ENCODE data around the gene SHMT1.
"Not testable (repeated sequence)": the region's sequence is repeated elsewhere in the genome, so short reads cannot be mapped to it uniquely, and the experiment has no call there.

The SHMT1 gene

GRCh38 chr17:18363101-18364049 lies at the start of gene SHMT1:
Gene SHMT1, minus strand, starts transcription at chr17:18363550. Its CDS starts 7,569 bp downstream, at chr17:18355981.
- peak; percentile 86 for DNase-seq (ENCODE audit: low read depth)

DNA sequence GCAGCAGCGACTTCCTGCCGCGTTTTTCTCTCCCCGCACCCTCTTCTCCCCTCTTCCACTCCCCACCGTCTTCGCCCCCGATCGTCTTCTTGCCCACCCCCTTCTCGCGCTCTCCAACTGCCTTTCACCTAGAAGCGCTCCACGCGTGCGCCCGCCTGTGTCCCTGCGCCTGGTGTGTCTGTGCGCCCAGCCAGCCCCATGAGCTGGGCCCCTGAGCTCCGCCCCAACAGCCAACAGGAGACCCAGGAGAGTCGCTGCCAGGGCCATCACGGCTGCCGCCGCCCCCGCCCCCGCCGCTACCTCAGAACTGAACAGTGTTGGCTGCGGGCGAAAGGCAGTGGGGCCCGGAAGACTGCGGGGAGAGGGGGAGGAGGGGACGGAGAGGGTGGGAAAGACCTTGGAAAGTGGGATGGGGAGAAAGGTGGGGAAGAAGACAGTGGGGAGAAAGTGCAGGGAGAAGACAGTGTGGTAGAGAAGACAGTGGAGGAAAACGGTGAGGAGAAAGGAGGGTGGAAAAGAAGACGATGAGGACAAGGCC lies 48.7 kb upstream of the SHMT1 start:
- not testable (repeated sequence) for DNase-seq (ENCODE audit: low read depth)

- not testable (repeated sequence) for DNase-seq (ENCODE audit: low read depth)
These were observed 48.1 kb upstream of the SHMT1 start for GRCh38 chr17:18411377-18411864.

DNA sequence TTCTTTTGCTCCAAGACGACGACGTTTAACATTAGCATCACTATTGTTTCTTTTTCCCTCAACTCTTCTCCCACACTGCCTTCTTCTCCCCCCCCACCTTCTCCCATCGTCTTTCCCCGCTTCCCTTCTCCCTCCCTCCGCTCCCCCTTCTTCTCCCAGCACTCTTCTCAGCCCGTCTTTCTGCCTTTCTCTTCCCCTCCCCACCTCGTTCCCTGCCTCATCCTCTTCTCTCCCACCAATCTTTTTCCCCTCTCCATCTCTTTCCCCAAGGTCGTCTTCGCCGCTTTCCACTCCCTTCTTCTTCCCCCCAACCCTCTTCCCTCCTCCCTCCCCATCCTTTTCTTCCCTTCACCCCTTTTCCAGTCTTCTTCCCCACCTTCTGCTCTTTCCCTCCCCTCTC lies 47.4 kb upstream of the SHMT1 start:
- not testable (repeated sequence) for DNase-seq (ENCODE audit: low read depth)

- DNase-seq (ENCODE audit: low read depth), result not testable (repeated sequence)
These were observed 46.0 kb upstream of the SHMT1 start for GRCh38 chr17:18409321-18409720.

DNA sequence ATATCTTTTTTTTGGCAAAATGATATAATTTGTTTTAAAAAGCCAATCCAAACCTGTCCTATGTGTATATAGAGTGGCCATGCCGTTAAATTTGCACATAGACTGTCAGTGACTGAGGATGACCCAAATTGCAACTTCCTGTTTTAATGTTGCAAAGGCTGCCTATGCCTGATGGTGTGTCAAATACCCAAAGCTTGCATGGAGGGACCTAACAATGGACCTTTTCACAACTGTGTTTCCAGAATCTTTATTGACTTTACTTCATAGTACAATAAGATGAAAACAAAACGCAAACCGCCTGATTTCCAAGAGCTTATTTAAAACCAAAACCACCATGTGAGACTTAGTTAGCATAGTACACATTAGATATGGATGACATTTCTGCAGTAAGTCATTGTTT lies 45.6 kb upstream of the SHMT1 start:
- DNase-seq (ENCODE audit: low read depth), result not testable (repeated sequence)

DNA sequence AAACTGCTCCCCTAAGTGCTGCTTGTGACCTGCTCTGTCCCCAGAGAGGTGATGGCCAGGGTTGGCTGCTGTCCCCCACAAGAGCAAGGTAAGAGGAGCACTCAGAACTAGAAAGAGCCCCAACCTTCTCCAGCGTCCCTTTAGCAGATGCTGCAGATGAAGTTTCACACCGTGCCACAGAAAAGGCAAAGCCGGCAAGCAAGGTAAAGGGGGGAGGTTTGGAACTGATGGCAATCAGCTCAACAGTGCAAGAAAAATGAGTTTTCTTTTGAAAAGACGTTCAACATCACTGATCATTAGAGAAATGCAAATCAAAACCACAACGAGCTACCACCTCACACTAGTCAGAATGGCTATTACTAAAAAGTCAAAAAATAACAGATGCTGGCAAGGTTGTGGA lies 40.3 kb upstream of the SHMT1 start:
- not testable (repeated sequence) for DNase-seq (ENCODE audit: low read depth)

DNA sequence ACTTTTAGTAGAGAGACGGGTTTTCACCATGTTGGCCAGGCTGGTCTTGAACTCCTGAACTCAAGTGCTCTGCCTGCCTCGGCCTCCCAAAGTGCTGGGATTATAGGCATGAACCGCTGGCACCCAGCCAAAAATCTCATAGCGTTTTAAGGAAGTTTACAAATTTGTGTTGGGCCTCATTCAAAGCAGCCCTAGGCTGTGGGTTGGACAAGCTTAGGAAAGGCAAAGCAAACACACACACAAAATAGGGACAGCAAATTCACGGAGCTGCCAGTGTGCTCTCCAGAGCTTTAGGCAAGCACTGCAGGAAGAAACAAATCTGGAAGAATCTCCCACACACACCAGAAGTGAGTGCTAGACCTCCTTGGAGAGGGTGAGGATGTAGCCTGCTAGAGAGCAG lies 39.8 kb upstream of the SHMT1 start:
- DNase-seq (ENCODE audit: low read depth), result not testable (repeated sequence)

DNA sequence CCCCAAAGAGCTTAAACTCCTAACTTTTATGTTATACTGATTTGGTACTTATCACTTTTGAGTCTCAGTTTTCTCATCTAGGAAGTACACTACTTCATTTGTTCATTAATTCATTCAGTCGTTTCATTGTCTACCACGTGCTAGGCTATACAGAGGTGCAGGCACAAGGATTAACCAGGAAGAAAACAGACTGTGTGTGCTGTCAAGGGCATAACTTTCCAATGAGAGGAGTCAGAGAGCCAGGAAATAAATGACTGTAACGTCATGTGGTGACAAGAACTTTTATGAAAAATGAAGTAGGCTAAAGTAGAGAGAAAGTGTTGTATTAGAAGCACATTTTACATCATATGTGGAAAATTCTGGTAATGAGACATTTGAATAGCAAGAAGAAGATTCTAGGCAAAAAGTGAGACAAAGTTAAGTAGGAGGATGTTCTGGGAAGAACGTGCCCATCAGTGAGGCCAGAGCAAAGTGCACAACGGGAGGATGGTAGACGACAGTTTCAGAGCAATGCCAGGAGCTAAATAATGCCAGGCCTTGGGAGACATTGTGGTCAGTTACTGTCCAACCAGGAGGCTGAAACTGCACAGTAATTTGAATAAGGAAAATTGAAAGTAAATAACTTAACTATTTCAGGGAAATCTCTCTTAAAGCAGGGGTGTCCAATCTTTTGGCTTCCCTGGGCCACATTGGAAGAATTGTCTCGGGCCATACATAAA lies 38.7 kb upstream of the SHMT1 start:
- DNase-seq (ENCODE audit: low read depth), result not testable (repeated sequence)

GRCh38 chr17:18388728-18389127 lies 25.4 kb upstream of the SHMT1 start:
- not testable (repeated sequence) for DNase-seq (ENCODE audit: low read depth)

DNA sequence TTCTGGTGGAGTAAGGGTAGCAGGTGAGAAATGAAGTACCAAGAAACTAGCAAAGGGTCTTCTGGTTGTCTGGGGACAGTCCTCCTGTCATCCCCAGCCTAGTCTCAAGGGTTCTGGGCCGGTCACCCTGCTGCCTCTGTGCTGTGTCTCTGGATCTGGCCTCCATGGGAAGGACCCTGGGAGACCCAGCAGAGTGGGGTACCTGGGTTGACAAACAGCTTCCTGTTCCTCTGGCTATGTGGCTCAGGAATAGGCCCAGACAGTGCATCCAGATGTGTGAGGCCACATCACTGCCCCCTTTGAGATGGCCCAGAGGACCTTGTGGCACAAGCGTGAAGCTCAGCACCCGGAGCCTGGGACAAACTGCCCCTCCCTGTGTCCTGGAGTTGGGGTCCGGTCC lies 24.9 kb upstream of the SHMT1 start:
- DNase-seq (ENCODE audit: low read depth), result not testable (repeated sequence)

DNA sequence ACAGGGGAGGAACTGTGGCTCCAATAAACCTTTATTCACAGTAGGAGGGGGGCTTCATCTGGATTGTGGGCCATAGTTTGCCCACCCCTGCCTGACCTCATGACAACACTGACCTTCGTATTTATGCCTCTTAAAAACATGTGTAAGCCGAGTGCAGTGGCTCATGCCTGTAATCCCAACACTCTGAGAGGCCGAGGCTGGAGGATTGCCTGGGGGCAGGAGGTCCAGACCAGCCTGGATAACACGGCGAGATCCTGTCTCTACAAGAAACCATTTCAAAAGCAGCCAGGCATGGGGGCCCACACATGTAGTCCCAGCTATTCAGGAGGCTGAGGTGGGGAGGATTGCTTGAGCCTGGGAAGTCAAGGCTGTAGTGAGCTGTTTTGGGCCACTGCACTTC lies 24.2 kb upstream of the SHMT1 start:
- DNase-seq (ENCODE audit: low read depth), result not testable (repeated sequence)

DNA sequence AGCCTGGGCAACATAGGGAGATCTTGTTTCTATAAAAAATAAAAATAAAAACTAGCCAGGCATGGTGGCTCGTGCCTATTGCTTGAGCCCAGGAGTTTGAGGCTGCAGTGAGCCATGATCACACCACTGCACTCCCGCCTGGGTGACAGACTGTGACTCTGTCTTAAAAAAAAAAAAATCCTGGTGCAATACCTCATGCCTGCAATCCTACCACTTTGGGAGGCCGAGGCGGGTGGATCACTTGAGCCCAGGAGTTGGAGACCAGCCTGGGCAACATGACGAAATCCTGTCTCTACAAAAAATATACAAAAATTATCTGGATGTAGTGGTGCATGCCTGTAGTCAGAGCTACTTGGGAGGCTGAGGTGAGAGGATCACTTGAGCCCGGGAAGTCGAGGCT lies 20.9 kb upstream of the SHMT1 start:
- not testable (repeated sequence) for DNase-seq (ENCODE audit: low read depth)

DNA sequence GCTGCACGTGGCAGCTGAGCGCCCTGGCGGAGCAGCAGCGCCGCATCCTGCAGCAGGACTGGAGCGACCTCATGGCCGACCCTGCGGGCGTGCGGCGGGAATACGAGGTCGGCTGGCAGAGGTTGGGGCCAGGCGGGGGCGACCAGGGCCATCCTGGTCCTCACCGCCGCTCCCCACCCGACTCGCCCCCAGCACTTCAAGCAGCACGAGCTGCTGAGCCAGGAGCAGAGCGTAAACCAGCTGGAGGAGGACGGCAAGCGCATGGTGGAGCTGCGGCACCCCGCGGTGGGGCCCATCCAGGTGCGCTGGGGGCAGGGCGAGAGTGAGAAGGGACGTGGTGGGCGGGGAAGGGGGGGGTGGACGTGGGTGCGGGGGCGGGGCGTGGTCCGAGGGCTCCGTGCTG lies 19.7 kb upstream of the SHMT1 start:
- DNase-seq (ENCODE audit: low read depth), result not testable (repeated sequence)

DNA sequence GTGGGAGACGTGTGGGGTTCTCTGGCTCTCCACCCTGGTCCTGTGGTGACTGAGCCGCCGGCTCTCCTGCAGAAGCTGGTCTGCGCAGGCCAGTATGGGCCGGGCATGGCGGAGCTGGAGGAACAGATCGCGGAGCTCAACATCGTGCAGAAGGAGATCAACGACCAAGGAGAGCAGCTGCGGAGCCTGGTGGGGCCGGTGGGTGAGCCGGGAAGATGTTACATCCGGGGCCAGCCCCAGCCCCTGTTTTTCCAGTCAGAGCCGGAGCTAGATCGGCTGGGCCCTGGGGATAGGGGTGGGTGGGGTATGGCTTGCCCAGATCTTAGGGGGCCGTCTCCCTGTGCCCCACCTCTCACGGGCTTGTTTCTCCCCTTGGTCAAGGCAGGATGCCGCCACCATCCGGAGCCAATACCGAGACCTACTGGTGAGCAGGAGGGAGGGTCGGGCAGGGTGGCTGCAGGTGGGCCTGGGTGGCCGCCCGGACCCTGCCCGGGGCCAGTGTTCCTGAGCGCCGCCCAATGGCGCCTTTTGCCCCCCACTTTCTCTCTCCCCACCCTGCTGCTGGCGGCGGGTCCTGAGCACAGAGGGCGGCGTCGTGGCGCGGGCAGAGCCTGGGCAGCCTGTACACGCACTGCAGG lies 19.2 kb upstream of the SHMT1 start:
- no peak for DNase-seq (ENCODE audit: low read depth)

GRCh38 chr17:18381953-18382245 lies 18.5 kb upstream of the SHMT1 start:
- no peak for DNase-seq (ENCODE audit: low read depth)

DNA sequence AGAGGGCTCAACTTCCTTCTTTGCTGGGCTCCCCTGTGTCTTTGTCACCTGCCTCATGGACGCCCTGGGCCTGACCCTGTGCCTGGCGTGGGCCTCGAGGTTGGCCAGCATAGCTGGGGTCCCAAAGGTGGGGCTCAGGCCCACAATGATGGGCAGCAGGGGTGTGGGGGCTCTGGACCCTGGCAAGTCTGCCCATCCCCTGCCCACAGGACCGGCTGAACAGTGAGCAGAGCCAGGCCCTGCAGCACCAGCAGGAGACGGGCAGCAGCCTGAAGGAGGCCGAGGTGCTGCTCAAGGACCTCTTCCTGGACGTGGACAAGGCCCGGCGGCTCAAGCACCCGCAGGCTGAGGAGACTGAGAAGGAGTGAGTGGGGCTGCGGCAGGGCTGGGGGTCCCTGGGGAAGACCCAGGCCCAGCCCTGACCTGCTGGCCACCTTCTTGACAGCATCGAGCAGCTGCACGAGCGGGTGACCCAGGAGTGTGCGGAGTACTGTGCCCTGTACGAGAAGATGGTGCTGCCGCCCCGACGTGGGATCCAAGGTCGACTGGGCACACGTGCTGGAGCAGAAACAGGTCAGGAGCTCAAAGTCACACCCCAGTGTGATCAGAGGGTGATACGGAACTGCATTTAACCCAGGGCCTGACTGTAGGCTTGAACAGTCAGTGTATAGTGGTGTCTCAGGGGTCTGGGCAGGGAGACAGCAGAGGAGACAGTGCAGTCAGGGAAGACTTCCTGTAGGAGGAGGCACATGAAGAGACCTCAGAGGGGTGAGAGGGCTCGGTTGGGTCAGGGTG lies 18.0 kb upstream of the SHMT1 start:
- DNase-seq (ENCODE audit: low read depth), result no peak

DNA sequence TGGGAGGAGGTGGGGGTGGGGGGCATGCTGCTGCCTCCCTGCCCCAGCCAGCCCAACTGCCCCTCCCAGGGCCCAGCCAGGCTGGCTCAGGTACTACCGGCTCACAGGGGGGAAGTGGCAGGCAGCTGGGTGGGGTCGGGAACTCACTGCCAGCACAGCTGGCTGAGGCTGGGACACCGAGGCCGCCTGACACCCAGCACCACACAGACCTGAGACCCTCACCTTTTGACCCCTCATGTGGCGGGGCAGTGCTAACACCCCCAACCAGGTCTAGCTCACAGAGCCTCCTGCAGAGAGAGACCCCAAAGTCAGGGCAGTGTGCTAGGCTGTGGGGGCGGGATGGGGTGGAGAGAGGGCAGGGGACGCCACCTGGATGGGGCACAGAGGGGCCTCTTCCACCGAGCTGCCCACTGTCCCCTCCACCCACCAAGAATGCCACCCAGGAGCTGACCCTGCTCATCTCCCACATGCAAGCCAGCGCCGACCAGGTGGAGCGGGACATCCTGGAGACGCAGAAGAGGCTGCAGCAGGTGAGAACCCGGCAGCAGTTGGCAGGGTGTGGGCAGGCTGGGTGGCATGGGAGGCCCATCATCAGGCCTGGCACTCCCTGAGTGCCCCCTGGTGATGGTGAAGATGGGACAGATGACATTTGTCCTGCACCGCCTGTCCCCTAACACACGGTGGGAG lies 17.3 kb upstream of the SHMT1 start:
- no peak for DNase-seq (ENCODE audit: low read depth)

- no peak for DNase-seq (ENCODE audit: low read depth)
These were observed 16.1 kb upstream of the SHMT1 start for GRCh38 chr17:18379246-18380146.

DNA sequence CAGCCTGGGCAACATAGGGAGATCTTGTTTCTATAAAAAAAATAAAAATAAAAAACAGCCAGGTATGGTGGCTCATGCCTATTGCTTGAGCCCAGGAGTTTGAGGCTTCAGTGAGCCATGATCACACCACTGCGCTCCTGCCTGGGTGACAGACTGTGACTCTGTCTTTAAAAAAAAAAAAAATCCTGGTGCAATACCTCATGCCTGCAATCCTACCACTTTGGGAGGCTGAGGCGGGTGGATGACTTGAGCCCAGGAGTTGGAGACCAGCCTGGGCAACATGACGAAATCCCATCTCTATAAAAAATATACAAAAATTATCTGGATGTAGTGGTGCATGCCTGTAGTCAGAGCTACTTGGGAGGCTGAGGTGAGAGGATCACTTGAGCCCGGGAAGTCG lies 15.3 kb upstream of the SHMT1 start:
- DNase-seq (ENCODE audit: low read depth), result not testable (repeated sequence)

Data from activated gamma-delta T cell treated with anti-CD3 and anti-CD28 coated beads, Interleukin-2, amount 50 U/mL, for 16 hours (primary cell).